GM19238 (cell line): ENCODE results near the gene LZTR1.

Source experiments
- DNase-seq: peaks from one replicate; pipeline ENCODE4 v3.0.0; 2011; ENCODE audit warnings: low spot score; ENCODE audit not compliant: insufficient read length

LZTR1 gene

DNA sequence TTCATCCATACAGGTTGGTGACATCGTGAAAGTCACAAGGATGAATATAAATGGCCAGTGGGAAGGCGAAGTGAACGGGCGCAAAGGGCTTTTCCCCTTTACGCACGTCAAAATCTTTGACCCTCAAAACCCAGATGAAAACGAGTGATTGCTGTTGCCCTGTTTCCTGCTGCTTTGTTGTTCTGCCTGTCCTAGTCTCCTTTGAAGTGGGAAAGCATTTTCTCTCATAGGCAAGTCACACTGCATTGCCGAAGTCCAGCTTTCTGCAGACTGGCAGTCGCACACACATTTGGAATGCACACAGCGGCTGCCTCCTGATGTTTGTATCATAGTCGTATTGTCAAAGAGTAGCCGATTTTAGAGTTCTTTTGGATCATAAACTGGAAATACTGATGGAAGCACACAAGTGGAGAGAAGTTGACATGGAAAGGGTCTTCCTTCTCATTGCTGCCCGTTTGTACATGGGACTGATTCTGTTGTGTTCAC lies 32.4 kb upstream of the LZTR1 start:
- no peak for DNase-seq

DNA sequence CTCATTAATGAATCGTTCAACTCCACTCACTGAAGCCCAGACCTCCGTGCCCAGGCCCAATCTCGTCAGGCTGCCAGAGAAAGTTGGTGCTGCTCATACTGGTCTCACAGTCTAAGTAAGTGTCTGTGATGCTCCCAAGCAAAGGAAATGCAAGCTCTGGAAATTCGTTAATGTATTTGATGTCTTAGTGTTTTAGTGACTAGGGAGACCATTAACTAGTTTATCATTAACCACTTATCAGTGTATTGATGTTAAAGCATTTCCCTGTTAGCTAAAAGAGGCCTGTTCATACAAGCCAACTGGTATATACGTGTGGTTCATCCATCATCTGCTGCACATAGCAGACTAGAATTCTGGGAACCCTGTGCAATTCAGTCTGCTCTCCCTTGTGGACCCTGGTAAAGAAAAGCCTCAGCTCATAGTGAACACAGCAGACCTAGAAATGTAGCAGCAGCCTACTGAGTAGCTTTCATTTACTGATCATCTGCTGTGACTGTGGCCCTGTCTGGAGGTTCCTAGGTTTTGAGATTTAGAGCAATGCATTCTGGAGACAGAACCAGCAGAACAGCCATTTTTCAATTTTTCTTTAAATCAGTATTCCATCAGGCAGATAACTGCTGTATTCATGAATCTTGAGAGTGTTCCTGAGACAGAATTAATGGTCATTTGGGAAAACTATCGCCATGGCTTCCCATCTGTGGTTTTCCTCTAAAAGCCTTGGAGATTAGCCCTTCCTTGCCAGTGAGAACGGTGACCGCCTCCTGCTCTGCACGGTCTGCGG lies 30.8 kb upstream of the LZTR1 start:
- DNase-seq: no peak

DNA sequence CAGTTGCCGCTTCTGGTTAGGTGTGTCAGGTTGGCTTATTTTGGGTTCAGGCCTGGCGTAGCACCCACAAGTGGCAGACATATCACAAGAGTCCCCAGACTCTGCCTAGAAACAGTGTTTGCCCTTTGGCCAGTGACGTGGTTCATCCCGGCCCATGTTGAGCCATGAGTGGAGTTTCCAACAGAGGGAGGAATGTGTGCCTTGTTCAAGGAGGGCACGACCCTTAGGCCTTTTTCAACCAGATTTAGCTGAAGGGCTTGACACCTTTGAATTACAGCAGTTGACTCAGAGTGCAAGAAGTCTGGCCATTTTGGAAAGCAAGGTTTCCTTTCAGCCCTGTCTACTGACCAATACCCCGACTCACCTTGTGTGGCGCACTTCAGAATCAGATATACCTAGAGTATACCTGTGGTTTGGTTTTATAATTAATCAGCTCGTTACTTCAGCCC lies 30.1 kb upstream of the LZTR1 start:
- no peak for DNase-seq

DNA sequence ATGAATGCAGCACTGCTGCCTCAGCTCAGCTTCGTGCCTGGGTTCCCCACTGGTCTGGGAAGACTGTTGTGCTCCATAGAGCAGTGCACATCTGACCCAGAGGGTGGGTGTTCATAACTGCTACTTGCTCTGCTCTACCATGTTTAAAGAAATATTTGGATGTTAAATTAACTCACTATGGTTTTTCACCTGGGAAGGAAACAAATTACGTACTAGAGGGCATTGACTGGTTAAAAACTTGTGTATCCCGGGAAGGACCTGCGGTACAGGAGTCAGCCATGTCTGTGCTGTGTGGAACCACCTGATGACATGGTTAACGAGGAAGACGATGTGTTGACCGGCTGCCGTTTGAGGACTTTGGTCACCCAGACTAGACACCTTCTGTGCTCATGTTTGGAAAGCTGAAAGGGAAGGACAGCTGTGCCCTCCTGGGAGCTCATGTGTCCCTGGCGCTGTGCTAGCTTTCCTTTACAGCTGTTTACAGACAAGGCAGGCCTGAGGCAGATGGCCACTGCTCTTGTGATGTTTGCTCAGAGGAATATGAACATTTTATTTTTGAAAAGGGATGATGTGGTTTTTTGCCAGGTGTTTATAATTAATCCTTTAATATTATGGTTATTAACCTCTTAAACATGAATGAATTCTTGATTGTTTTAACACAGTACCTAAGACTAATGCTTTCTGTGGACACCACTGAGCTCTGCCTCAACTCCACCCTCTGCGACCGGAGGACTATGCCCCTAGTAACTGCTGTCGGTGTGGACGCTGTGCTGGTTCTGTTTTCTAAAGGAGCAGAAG lies 29.4 kb upstream of the LZTR1 start:
- no peak for DNase-seq

DNA sequence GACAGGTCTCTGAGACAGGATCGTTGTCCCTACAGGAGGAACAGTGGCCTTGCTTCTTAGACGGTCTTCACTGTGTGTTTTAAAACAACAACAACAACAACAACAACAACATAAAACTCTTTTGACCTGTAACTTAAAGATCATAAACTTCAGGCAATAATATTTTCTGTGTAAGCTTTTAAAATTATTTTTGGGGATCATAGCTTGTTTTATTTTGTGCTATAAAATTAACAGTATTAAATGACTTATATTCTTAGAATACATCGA lies 28.8 kb upstream of the LZTR1 start:
- no peak for DNase-seq

DNA sequence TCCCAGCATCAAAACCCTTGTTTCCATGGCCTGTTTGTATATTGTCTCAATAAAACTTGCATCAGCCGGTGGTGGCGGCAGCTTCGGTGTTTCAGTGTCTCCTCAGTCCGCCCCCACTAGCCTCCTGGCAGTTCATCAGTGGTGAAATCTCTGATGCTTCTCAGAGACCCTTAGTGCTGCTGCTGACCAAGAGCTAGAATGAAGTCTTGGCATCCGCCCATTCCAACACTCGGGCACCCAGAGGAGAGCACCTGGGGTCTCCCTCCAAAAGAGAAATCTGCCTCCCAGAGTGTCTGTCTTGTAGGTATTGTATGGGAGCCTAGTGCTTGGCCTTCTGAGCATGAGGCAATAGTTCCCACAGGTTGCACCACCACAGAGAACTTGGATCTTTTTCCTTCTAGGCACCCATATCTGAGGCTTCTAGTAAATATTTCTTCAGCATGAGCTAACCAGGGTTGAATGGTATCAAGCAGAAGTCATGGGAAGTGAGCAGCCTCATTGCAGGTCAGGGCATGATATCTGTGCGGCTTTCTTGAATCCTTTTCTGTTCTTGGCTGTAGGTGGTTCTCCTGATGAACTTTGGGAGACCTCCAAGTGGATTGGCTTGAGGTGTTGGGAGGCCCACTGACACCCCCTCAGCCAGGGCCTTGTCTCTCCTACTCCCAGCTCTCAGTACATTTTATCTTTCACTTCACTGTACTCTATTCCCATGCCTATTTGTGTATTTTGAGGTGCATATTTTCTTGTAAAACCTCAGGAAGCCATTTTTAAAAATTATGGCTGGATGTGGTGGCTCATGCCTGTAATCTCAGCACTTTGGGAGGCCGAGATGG lies 28.2 kb upstream of the LZTR1 start:
- no peak for DNase-seq

DNA sequence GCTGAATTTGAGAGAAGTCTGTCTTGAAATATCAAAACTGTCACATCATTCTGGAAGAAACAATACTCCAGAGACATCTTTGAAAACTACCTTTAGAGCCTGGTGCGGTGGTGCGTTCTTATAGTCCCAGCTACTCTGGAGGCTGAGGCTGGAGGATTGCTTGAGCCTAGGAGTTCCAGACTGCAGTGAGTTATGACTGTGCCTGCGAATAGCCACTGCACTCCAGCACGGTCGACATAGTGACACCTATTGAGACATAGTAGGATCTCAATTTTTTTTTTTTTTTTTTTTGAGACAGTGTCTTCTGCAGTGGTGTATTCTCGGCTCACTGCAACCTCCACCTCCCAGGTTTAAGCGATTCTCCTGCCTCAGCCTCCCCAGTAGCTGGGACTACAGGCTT lies 26.5 kb upstream of the LZTR1 start:
- DNase-seq: no peak

DNA sequence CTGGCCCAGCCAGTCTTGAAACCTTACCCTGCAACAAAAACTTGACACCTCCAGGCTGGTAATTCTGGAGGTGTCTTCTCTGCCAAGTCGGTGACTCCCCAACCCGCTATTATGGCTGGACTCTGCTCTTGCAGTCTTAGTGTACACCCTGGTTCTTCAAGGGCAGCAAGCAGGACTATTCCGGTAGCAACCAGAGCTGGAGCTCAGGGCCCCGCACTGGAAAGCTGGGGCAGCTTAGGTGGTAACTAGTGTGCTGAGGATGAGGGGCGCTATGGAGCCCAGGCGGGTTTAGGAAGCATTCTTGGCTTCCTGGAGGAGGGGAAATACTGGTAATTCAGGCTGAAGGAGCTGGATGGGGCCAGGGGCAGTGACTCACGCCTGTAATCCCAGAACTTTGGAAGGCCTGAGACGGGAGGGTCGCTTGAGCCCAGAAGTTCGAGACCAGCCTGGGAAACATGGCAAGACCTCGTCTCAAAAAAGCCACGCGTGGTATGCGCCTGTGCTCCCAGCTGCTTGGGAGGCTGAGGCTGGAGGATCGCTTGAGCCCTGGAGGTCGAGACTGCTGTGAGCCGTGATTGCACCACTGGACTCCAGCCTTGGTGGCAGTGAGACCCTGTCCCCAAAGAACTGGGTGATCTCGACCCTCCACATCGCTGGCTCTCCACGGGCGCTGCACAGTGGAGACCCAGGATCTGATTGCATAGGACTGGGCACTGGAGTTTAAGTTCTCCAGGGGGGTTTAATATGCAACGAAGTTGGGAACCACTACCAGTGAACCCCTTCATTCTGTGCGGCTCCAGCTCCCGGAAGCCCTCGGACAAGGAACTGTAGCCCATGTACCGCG lies 25.6 kb upstream of the LZTR1 start:
- no peak for DNase-seq

DNA sequence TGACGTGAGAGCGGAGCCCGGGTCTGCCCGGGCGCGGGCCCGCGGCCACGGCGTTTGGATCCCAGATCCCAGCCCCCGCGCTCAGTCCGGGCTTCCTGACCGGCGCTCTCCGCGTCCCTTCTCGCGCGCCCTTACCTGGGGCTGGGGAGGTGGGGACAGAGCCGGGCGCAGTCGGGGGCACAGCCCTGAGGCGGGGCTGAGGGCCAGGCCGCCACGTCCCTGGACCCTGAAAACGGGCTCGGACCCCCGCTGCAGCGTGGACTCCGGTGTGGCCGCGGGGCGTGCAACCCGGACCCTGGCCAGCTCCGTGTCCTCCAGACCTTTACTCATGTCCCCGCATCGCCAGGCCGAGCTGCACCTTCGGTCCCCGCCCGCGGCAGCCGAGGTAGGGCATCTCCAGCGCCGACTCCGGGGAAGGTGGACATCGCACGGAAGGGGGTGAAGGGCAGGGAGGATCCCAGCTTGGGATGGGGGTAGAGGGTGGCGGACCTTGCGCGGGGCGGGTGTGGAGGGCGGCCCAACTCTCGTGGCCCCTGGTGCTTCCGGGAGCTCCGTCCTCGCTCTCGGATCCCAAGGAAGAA lies 24.9 kb upstream of the LZTR1 start:
- DNase-seq: no peak

DNA sequence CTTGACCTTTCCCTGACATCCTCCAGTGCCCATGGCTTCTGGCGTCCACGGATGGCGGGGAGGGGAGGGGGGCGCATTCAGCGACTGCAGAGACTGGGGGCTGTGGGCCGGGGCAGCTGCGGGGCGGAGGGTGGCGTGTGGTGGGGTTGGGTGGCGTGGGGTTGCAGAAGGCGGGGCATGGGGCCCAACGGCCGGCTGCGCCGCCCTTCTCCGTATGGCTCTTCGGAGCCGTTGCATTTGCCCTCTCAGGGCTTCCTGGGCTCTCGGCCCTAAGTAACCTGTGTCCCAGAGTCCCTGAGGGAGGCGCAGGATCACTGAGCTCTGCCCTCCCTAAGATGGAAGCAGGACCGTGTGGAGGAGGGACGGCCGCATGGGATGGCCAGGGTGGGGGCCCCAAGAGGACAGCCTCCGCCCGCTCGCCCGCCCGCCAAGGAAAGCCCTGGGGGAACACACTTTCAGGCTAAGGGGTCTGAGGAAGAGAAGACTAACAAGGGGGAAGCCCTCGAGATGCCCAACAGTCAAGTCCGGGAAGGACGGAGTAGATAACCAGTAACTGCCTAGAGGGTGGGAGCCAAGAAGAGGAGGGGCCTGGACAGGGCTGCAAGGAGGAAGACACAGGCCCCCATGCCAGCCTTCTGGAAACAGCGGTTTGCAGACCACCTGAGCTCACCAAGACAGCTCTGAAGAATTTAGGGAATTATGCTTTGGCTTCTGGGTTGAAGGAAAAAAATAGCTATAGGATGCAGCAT lies 24.2 kb upstream of the LZTR1 start:
- no peak for DNase-seq

DNA sequence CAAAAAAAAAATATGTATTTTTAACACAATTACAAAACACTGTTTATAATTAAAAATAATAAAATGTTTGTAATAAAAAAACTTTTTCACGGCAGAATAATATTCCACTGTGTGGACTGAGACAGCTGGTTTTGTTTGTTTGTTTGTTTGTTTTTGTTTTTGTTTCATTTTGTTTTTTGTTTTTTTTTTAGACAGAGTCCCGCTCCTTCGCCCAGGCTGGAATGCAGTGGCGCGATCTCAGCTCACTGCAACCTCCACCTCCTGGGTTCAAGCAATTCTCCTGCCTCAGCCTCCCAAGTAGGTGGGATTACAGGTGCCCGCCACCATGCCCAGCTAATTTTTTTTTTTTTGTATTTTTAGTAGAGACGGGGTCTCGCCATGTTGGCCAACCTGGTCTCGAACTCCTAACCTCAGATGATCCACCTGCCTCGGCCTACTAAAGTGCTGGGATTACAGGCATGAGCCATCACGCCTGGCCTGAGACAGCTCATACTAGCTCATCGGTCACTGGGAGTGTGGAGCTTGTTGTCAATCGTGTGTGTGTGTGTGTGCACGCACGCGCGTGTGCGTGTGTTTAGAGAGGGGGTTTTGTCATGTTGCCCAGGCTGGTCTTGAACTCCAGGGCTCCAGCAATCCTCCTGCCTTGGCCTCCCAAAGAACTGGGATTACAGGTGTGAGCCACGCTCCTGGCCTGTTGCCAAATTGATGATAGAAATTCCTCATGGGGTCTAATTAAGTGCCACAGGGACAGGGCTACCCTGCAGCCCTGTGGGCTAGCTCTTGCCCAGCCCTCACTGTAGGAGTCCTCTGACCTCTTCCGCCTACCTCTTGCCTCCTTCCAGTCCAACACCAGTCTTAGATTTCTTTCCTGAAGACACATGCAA lies 22.3 kb upstream of the LZTR1 start:
- no peak for DNase-seq

DNA sequence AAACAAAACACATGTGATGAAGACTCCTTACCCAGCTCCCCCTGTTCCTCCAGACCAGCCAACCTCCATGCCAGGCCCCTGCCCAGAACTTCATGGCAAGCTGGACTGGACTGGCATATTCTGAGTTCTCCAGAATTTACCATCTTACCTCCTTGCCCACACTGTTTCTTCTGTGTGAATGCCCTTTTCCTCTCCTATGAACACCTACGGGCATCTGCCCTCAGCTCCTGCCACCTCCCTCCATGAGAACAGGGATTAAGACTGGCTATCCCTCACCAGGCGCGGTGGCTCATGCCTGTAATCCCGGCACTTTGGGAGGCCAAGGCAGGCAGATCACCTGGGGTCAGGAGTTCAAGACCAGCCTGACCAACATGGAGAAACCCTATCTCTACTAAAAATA lies 21.5 kb upstream of the LZTR1 start:
- DNase-seq: no peak

DNA sequence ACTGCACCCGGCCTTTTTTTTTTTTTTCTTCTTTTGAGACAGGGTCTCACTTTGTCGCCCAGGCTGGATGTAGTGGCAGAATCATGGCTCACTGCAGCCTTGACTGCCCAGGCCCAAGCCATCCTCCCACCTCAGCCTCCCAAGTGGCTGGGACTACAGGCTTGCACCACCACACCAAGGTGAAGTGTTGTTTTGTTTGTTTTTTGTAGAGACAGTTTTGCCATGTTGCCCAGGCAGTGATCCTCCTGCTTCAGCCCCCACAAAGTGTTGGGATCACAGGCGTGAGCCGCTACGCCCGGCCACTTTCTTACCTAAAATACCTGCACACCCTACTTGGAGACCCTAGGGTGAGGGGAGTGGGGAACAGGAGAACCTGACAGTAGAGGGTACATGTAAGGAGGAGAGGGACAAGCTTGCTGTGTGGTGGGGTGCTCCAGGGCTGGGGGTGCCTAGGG lies 19.6 kb upstream of the LZTR1 start:
- DNase-seq: no peak

DNA sequence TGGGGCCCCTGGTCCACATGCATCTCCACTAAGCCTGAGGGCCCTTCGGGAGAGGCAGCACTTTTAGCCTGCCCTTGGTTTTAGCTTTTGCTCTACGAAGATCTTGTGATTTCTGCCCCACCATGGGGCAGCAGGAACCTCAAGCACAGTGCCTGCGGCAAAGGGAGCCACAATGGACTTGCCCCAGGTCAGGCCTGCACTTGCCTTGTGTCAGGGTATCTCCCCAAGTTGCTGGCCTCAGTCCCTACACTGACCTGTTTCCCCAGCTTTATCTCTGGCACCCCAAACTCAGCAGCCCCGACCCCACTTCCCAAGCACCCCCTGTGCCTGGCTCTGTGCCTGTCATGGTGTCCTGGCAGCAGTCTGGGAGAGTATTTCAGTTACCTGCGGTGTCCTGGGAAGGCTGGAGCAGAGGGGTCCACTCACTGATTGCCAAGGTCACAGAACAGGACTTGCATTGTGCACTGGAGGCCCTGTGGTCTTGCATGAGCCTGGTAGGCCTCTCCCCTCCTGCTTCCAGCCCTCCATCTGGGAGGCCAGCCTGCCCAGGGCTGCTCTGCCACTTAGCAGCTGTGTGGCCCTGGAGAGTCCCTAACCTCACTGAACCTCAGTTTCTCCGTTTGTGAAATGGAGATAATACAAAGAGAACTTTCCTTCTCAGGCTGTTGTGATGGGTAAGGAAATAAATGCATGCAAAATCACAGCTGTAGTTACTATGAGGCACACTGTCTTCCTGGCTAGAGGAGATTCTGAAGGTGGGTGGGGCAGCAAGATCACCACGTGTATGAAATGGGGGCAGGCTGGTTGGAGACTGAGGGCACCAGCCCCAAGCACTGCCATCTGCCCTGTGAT lies 18.7 kb upstream of the LZTR1 start:
- no peak for DNase-seq

DNA sequence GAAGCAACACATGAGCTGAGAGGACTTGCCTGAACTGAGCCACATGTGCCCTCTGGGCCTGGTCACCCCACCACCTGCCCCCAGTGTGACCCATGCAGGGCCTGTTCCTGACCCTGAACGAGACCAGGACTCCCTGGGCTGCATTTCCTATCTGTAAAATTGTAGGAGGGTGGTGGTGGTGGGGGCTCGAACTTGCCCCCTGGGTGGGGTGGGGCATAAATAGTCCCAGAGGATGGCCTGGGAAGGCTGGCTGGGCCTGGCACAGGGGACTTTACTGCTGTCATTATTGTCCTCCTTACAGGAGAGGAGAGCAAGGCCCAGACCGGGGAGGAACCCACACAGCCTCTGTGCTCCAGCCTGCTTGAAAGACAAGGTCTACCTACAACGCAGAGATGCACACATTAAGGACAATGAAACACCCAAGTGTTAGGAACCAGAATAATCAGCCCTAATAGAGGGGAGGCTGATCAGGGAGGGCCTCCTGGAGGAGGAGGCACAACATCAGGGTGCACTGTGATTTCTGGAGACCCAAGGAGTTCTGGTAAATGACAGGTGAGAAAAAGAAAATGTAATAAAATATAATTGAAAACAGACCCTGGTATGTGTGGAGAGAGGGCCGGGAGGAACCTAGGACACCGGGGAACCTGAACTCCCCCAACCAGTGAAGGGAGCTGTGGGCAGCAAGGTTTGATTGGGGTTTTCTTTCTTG lies 17.9 kb upstream of the LZTR1 start:
- DNase-seq: no peak

DNA sequence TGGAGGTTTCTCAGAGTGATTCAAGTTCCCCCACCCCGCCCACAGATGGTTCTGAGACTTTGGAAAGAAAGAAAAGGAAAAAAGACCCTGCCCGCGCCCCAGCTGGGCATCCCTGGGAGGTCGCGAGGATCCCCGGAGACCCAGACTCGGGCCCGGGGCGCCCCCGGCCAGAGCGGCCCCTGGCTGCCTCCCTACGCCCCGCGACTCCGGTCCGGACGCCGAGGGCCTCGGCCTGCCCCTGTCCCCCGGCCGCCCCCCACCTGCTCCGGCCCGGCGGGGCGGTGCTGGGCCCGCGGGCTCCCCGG lies 17.3 kb upstream of the LZTR1 start:
- DNase-seq: no peak

DNA sequence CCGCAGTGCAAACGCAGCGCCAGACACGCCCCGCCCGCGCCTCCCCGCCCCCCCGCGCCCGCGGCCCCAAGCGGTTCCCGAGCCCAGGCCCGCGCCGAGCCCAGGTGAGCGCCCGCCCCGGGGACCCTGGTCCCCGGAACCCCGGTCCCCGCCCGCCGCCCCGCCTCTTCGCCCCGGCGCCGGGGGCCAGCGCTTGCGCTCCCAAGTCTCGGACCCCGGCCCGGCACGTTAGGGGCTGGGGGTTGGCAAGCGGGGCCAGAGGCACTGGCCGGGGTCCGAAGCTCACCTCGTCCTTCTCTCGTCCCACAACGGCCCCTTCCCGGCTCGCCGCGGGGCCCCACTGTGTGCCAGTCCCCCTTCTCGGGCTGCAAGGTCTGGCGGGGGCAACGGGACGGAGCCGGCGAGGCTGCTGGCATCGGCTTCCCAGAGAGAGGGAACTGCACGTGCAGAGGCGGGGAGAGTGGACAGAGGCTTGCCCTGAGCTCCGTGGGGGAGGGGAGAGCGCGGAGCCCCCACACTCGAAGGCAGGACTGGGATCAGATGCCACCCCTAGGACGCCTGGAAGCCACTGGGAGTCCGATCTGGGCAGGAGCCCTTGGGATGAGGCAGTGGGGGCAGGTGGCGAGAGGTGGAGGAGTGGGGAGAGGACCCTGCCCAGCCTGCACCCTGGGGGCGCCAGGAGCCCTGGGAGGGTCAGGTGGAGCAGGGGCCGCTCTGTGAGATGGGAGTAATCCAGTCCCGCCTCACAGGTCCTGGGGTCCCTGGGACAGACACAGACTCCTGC lies 16.8 kb upstream of the LZTR1 start:
- no peak for DNase-seq
